CD4-positive, alpha-beta memory T cell (primary cell): ENCODE results near the gene IFFO2. TPM values are rescaled to one million over a fixed set of nuclear protein-coding genes. Genes with fewer than 3 reads are reported as not detected.

Source experiments
- CTCF ChIA-PET: fragments of 350-600 bp; sonication (Branson Sonifier 250); formaldehyde crosslinking; loops from one replicate; lab custom pipeline; 2021; ENCODE audit warnings: inconsistent platforms; ENCODE audit not compliant: partially characterized antibody; lab: Charles Lee
- POLR2A ChIA-PET: fragments of 350-600 bp; sonication (Branson Sonifier 250); formaldehyde crosslinking; loops from one replicate; lab custom pipeline; 2021; ENCODE audit not compliant: partially characterized antibody; lab: Charles Lee
- DNase-seq, 5 donors: peaks; one replicate each; pipeline versions ENCODE4 v3.0.0 to v3.0.0-alpha.2; 2020 to 2022; ENCODE audit warnings: mixed read lengths in 1 of 5
- H3K27ac ChIP-seq: one replicate; pipeline ENCODE4 v1.7.0; 2013; ENCODE audit warnings: low read depth, low read length
- H3K27me3 ChIP-seq: 2 replicates; pipeline ENCODE4 v1.7.0; 2013; ENCODE audit warnings: mild to moderate bottlenecking, low read length, moderate library complexity; ENCODE audit not compliant: insufficient read depth
- H3K36me3 ChIP-seq: 2 replicates; pipeline ENCODE4 v1.7.0; 2013; ENCODE audit warnings: mild to moderate bottlenecking, low read length, moderate library complexity; ENCODE audit not compliant: insufficient read depth
- H3K4me1 ChIP-seq: 2 replicates; pipeline ENCODE4 v1.7.0; 2013; ENCODE audit warnings: mild to moderate bottlenecking, low read length, moderate library complexity; ENCODE audit not compliant: insufficient read depth
- H3K4me3 ChIP-seq, 2 donors: one replicate each; pipeline ENCODE4 v1.7.0; 2013; ENCODE audit warnings: low read length in 2 of 2, mild to moderate bottlenecking in 1 of 2
- H3K9me3 ChIP-seq, 2 donors: one replicate each; pipeline ENCODE4 v1.7.0; 2013; ENCODE audit warnings: low read length in 2 of 2, control low read depth in 1 of 2; ENCODE audit not compliant: control insufficient read depth in 1 of 2
- H3K27ac Mint-ChIP-seq, 7 donors: one replicate each; pipeline ENCODE4 v1.8.0; 2020 to 2021; ENCODE audit warnings: mixed read lengths in 7 of 7, mild to moderate bottlenecking in 6 of 7, inconsistent platforms in 3 of 7, moderate library complexity in 3 of 7
- H3K27me3 Mint-ChIP-seq, 2 donors: one replicate each; pipeline ENCODE4 v1.8.0; 2020 to 2021; ENCODE audit warnings: mixed read lengths in 2 of 2
- H3K36me3 Mint-ChIP-seq, 2 donors: one replicate each; pipeline ENCODE4 v1.8.0; 2020 to 2021; ENCODE audit warnings: mixed read lengths in 2 of 2, inconsistent platforms in 1 of 2, mild to moderate bottlenecking in 1 of 2
- H3K4me1 Mint-ChIP-seq, 4 donors: one replicate each; pipeline ENCODE4 v1.8.0; 2020 to 2021; ENCODE audit warnings: mixed read lengths in 4 of 4, mild to moderate bottlenecking in 1 of 4
- H3K4me3 Mint-ChIP-seq, 8 donors: one replicate each; pipeline ENCODE4 v1.8.0; 2020 to 2021; ENCODE audit warnings: mixed read lengths in 8 of 8, mild to moderate bottlenecking in 7 of 8, moderate library complexity in 6 of 8, inconsistent platforms in 3 of 8
- H3K9me3 Mint-ChIP-seq, 8 donors: one replicate each; pipeline ENCODE4 v1.8.0; 2020 to 2021; ENCODE audit warnings: mixed read lengths in 8 of 8, mild to moderate bottlenecking in 5 of 8, inconsistent platforms in 3 of 8, moderate library complexity in 1 of 8
- intact Hi-C: fragments of 100-400 bp; cut with micrococcal nuclease; formaldehyde crosslinking; loops from one replicate; pipeline ENCODE4 v1.15.1; 2023
- polyA plus RNA-seq, 2 donors: library from polyadenylated mRNA; unstranded; fragments of 300-500 nt; fragmentation: Illumina TruSeq; gene quantifications; one replicate each; pipeline ENCODE4 v1.2.3, GENCODE V29; 2021
- total RNA-seq, 2 experiments: library from RNA; stranded (reverse); gene quantifications; one replicate each; pipeline ENCODE4 v1.2.3, GENCODE V29; 2021

Gene IFFO2
- total and polyA plus RNA-seq, 4 experiments from 2014 or later: 1.3 to 41.3 (median 22.1) TPM

DNA sequence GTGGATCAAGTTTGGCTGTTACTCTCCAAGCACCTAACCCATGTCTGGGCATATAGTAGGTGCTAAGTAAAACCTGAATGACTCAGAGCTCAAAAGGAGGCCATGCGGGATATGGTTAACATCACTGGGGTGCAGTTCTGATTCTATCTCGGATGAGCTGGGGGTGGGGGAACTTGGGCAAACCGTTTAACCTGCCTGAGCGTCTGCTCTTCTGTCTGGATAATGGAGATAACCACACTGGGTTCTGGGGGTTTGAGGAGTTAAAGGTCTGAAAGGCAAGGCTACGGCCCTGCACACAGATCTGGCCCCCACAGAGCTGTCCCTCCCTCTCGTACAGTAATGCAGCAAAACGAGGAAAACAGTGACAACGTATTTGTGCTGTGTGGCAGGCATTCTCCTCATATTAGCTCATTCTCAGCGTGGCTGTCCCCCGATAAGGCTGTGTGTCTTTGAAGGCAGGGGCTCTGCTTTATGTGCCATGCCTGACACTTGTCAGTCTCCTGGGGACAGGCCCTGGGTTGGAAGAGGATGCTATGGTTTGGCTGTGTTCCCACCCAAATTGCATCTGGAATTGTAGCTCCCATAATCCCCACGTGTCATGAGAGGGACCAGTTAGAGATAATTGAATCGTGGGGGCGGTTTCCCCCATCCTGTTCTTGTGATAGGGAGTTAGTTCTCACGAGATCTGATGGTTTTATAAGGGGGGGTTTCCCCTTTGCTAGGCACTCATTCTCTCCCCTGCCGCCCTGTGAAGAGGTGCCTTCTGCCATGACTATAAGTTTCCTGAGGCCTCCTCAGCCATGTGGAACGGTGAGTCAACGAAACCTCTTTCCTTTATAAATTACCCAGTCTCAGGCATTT lies 47.3 kb downstream of the IFFO2 start:
- peak overlapping the region in 5 of 7 donors; percentile 13 to 85 (median 59) for H3K27ac Mint-ChIP-seq
- H3K4me1 Mint-ChIP-seq: peaks cover 2 to 15% (median 10%) of the 10 kb centered on the region in 4 donors
- H3K4me1 ChIP-seq: no peaks in the 10 kb centered on the region
- H3K36me3 Mint-ChIP-seq: peaks cover 30 to 71% of the 10 kb centered on the region in 2 donors
- intact Hi-C loops: no loop called here
- no peaks in the 10 kb centered on the region for H3K9me3 ChIP-seq
- peaks cover 49% of the 10 kb centered on the region for H3K36me3 ChIP-seq
- CTCF ChIA-PET: interaction anchor here (0.6 to 17.3 kb wide), 15 partner anchors 10 to 261 kb away, joined by 3 to 443 read pairs (median 4); partner anchors contain the start of gene IFFO2
- no peaks in the 10 kb centered on the region for H3K27me3 ChIP-seq
- H3K4me3 Mint-ChIP-seq: no peak overlapping the region
- no peaks in the 10 kb centered on the region for H3K27me3 Mint-ChIP-seq
- no peak for DNase-seq
- POLR2A ChIA-PET: interaction anchor here (0.5 to 4.9 kb wide), 6 partner anchors 18 to 165 kb away, joined by 3 to 34 read pairs (median 12); partner anchors contain the start of gene IFFO2
- no peak overlapping the region for H3K4me3 ChIP-seq
- H3K27ac ChIP-seq: no peak overlapping the region
- H3K9me3 Mint-ChIP-seq: no peaks in the 10 kb centered on the region

DNA sequence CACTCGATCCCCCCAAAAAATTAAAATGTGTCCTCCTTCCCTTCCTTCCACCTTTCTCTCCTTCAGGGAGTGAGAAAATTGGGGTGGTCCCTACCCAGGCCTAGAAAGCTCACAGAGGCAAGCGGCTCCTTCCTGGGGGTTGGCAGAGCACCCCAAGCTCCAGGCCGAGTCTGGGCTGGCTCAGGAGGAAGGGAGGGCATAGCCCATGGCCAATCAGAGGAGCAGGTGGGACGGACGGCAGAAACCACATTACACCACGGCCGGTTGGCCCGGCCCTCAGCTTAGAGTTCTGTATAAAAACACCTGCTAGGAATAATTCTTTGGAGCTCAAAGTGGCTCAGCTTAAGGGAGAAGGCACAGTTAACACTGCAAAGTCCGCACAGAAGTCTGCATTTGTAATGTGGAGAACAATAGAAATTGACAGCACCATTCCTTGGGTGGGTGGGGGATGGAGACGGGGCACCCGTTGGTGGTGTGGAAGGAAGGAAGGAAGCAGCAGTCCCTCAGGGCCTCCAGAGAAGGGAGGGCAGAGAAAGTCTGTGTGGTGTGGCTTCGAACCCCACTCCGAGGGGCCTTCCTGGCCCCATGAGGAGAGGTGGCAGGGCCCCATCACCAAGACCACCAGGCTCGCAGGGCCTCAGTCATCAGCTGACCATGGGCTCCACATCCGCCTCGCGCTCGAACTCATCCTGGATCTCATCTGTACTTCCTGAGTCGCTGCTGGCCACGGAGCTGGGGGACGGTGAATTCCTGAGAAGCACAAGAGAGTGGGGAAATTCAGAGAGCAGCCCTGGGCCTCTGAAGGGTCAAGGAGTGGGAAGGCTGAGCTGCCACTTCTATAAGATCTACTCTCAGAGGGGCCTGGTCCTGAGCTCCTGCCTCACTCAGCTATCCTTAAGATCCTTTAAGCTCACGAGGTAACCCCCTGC lies 48.3 kb downstream of the IFFO2 start:
- intact Hi-C loops: loop anchor here (1.0 kb wide), 5 partner anchors 24 to 188 kb away; partner anchors contain the start of gene IFFO2
- peaks cover 30 to 65% of the 10 kb centered on the region in 2 donors for H3K36me3 Mint-ChIP-seq
- H3K36me3 ChIP-seq: peaks cover 49% of the 10 kb centered on the region
- H3K4me3 Mint-ChIP-seq: no peak overlapping the region
- H3K27me3 ChIP-seq: no peaks in the 10 kb centered on the region
- CTCF ChIA-PET: interaction anchor here (0.6 to 17.3 kb wide), 24 partner anchors 8 to 632 kb away, joined by 3 to 443 read pairs (median 4); partner anchors contain the start of gene IFFO2
- H3K4me1 Mint-ChIP-seq: peaks cover 8 to 18% (median 11%) of the 10 kb centered on the region in 4 donors
- H3K27me3 Mint-ChIP-seq: no peaks in the 10 kb centered on the region
- H3K27ac ChIP-seq: no peak overlapping the region
- peaks cover 5% of the 10 kb centered on the region for H3K4me1 ChIP-seq
- POLR2A ChIA-PET: interaction anchor here (1.2 to 4.9 kb wide), 6 partner anchors 19 to 166 kb away, joined by 4 to 34 read pairs (median 13); partner anchors contain the start of gene IFFO2
- H3K9me3 Mint-ChIP-seq: no peaks in the 10 kb centered on the region
- H3K4me3 ChIP-seq: no peak overlapping the region
- DNase-seq: no peak
- no peaks in the 10 kb centered on the region for H3K9me3 ChIP-seq
- peak overlapping the region in 5 of 7 donors; percentile 57 to 85 (median 70) for H3K27ac Mint-ChIP-seq

- H3K4me1 ChIP-seq: peaks cover 9% of the 10 kb centered on the region
- peaks cover 5 to 24% (median 13%) of the 10 kb centered on the region in 4 donors for H3K4me1 Mint-ChIP-seq
- H3K36me3 Mint-ChIP-seq: peaks cover 30 to 56% of the 10 kb centered on the region in 2 donors
- no peaks in the 10 kb centered on the region for H3K27me3 ChIP-seq
- ChIA-PET CTCF (interaction anchor here (0.6 to 17.3 kb wide), 22 partner anchors 9 to 633 kb away, joined by 3 to 443 read pairs (median 6); partner anchors contain the start of gene IFFO2), POLR2A (interaction anchor here (0.9 to 4.9 kb wide), 7 partner anchors 16 to 167 kb away, joined by 3 to 34 read pairs (median 7); partner anchors contain the start of gene IFFO2)
- no peak overlapping the region for H3K4me3 ChIP-seq
- intact Hi-C loops: loop anchor here (1.0 kb wide), 5 partner anchors 23 to 189 kb away; partner anchors contain the start of gene IFFO2
- peak overlapping the region in 6 of 7 donors; percentile 13 to 85 (median 62) for H3K27ac Mint-ChIP-seq
- peaks cover 42% of the 10 kb centered on the region for H3K36me3 ChIP-seq
- no peaks in the 10 kb centered on the region for H3K9me3 ChIP-seq
- no peak overlapping the region for H3K27ac ChIP-seq
- no peaks in the 10 kb centered on the region for H3K9me3 Mint-ChIP-seq
- no peaks in the 10 kb centered on the region for H3K27me3 Mint-ChIP-seq
- peak; percentile 69 to 82 (median 75) for DNase-seq
- peak overlapping the region in 1 of 8 donors; percentile 63 for H3K4me3 Mint-ChIP-seq
Measured at GRCh38 chr1:18907021-18907916, 49.2 kb downstream of the IFFO2 start.

DNA sequence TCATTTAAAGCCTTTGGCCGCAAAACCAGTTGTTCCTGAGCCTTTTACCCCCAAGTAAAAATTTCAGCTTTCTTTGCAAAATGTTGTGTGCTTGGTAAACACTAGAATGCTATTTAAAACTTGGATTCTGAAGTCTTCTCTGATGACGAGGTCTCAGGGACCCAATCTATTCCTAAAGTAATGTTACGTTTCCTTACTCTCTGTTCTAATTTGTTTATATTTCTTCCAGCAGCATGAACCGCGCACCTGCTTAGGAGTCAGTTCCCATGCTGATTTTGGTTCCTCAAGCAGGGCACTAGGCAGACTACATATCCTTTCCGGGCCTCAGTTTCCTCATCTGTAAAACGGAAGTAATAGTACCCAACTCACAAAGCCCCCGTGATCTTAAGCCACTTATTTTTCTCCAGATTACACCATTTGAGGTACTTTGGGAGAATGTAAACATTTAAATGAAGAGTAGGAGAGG lies 53.2 kb downstream of the IFFO2 start:
- Mint-ChIP-seq H3K4me3 (peak overlapping the region; percentile 85 to 93 (median 90)), H3K9me3 (no peaks in the 10 kb centered on the region), H3K27me3 (no peaks in the 10 kb centered on the region), H3K4me1 (peaks cover 11 to 45% (median 22%) of the 10 kb centered on the region in 4 donors), H3K27ac (peak overlapping the region; percentile 80 to 99 (median 96)), H3K36me3 (peaks cover 0 to 26% of the 10 kb centered on the region in 2 donors)
- ChIA-PET CTCF (interaction anchor here (0.7 to 17.3 kb wide), 9 partner anchors 10 to 176 kb away, joined by 3 to 443 read pairs (median 6); no protein-coding TSS in a partner anchor), POLR2A (interaction anchor here (0.6 to 4.6 kb wide), 20 partner anchors 10 to 582 kb away, joined by 3 to 55 read pairs (median 6); partner anchors contain the start of genes CAPZB and IFFO2)
- Histone ChIP-seq H3K27me3 (no peaks in the 10 kb centered on the region), H3K36me3 (peaks cover 11% of the 10 kb centered on the region), H3K27ac (peak overlapping the region; percentile 66), H3K9me3 (no peaks in the 10 kb centered on the region), H3K4me1 (peaks cover 23% of the 10 kb centered on the region), H3K4me3 (peak overlapping the region; percentile 47 to 67)
- no peak for DNase-seq
- intact Hi-C loops: no loop called here

GRCh38 chr1:18902523-18903290 lies 53.8 kb downstream of the IFFO2 start, which contains the start of gene ALDH4A1:
Gene ALDH4A1, minus strand, starts transcription at chr1:18902555. Its CDS starts 32 bp downstream, at chr1:18902523.
- Histone ChIP-seq H3K4me3 (peak within 1 kb of the TSS; percentile 47 to 67), H3K9me3 (no peaks in the 10 kb centered on the region), H3K36me3 (peaks cover 5% of the 10 kb centered on the region), H3K4me1 (peaks cover 23% of the 10 kb centered on the region), H3K27me3 (no peaks in the 10 kb centered on the region), H3K27ac (peak within 1 kb of the TSS; percentile 66)
- Mint-ChIP-seq H3K36me3 (peaks cover 0 to 21% of the 10 kb centered on the region in 2 donors), H3K9me3 (no peaks in the 10 kb centered on the region), H3K4me3 (peak within 1 kb of the TSS; percentile 90 to 96 (median 92)), H3K27ac (peak within 1 kb of the TSS; percentile 92 to 99 (median 97)), H3K27me3 (no peaks in the 10 kb centered on the region), H3K4me1 (peaks cover 11 to 45% (median 22%) of the 10 kb centered on the region in 4 donors)
- DNase-seq: peak; percentile 93 to 97 (median 94)
- intact Hi-C loops: loop anchor here (1.0 kb wide), 2 partner anchors 18 to 54 kb away; partner anchors contain the start of gene IFFO2
- ChIA-PET POLR2A (interaction anchor here (0.6 to 4.6 kb wide), 20 partner anchors 10 to 583 kb away, joined by 3 to 55 read pairs (median 6); partner anchors contain the start of genes CAPZB and IFFO2), CTCF (interaction anchor here (0.7 to 17.3 kb wide), 10 partner anchors 11 to 177 kb away, joined by 3 to 443 read pairs (median 6); no protein-coding TSS in a partner anchor)
